ENCODE measurements around the gene TRIM69. TPM values are rescaled to one million over a fixed set of nuclear protein-coding genes. Genes with fewer than 3 reads are reported as not detected.

TRIM69 gene
- total and polyA plus RNA-seq, 2 donors (not counting 1 experiment from before 2014, with no cell fraction given) = 12.9 to 30.8 TPM

DNA sequence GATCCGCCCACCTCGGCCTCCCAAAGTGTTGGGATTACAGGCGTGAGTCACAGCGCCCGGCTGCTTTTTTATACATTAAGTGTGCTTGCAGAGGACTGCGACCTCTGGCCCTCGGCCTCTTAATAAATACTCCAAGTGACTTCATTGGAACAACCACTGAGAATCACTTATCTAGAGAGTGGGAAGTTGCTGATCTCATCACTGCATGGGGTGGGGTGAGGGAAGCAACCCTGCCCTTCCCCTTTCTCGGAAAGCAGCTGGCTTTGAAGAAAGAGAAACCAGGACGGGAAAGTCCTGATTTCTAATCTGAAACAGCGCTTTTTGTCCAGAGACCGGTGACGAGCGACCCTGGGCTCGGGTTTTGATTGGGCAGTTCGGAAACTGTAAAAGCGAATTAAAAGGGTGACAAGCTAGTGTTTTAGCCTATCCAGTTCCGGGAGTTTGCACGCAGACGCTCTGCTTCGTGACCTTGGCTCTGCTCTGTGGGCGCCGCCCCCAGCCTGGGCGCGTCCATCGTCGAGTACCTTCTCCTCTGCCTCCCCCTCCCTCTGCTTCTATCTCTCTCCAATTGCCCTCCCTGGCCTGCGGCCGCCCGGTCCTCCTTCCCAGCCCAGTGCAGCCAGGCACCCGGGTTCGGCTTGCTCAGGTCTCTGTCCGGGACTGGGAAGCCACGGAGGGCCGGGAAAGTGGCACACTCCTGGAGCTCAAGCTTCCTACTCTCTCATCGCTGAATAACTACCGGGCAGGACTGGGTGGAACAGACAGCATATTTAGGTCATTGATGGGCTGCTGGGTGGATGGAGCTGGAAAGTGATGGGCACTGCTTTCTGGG is 7.5 kb upstream of the TRIM69 start:
- H3K27ac ChIP-seq (ENCODE audit: low read length in 2 of 2) = peak overlapping the region; percentile 94 to 95
- peak; percentile 98 for DNase-seq
- Mint-ChIP-seq H3K27me3 (no peaks in the 10 kb centered on the region), H3K4me1 (peaks cover 74% of the 10 kb centered on the region), H3K27ac (peak overlapping the region; percentile 99), H3K9me3 (ENCODE audit: insufficient read depth) (no peaks in the 10 kb centered on the region), H3K4me3 (peak overlapping the region; percentile 99)
- no peaks in the 10 kb centered on the region for H3K9me3 ChIP-seq (ENCODE audit: control extremely low read depth in 1 of 3, control insufficient read depth in 2 of 3, insufficient read depth in 1 of 3, low read length in 2 of 3)
- intact Hi-C loops (cut with micrococcal nuclease) = loop anchor here (1.0 to 5.0 kb wide), 6 partner anchors 10 to 469 kb away; partner anchors contain the start of genes CTDSPL2, EIF3J, GOLM2 and SPG11
- H3K27me3 ChIP-seq (replicated peaks in 1 of 4; ENCODE audit: control extremely low read depth in 1 of 4, control insufficient read depth in 3 of 4, insufficient read depth in 4 of 4, low read length in 3 of 4) = no peaks in the 10 kb centered on the region
- H4K20me1 ChIP-seq (ENCODE audit: control insufficient read depth, insufficient read depth, low read length, poor library complexity, severe bottlenecking) = no peaks in the 10 kb centered on the region
- peak overlapping the region; percentile 85 for H2AFZ ChIP-seq (ENCODE audit: insufficient read depth, low read depth, low read length, poor library complexity, severe bottlenecking)
- H3K36me3 ChIP-seq (replicated peaks in 1 of 2; ENCODE audit: control extremely low read depth in 1 of 2, control insufficient read depth in 1 of 2, extremely low read depth in 1 of 2, insufficient read depth in 2 of 2, low read length in 1 of 2) = peaks cover 0 to 7% of the 10 kb centered on the region in 2 experiments
- ChIA-PET CTCF (interaction anchor here (0.5 to 18.0 kb wide), 7 partner anchors 8 to 151 kb away, joined by 3 to 529 read pairs (median 6); partner anchors contain the start of genes B2M, PATL2, SPG11 and TRIM69), POLR2A (interaction anchor here (0.6 to 34.6 kb wide), 11 partner anchors 8 to 192 kb away, joined by 3 to 819 read pairs (median 6); partner anchors contain the start of genes B2M, EIF3J, PATL2 and SPG11)
- peaks cover 61 to 70% of the 10 kb centered on the region in 2 donors for H3K4me1 ChIP-seq (ENCODE audit: control insufficient read depth in 2 of 2, insufficient read depth in 2 of 2, low read length in 2 of 2)
- WGBS (ENCODE audit: insufficient coverage) = 3% methylated on average over 24 of the region's 36 CpGs
- no peak for TF ChIP-seq EZH2 (IDR thresholded peaks at IDR 0.05; ENCODE audit: borderline replicate concordance, insufficient read depth, low read depth, low read length, poor library complexity, severe bottlenecking)
- TF ChIP-seq, protein P1, sequence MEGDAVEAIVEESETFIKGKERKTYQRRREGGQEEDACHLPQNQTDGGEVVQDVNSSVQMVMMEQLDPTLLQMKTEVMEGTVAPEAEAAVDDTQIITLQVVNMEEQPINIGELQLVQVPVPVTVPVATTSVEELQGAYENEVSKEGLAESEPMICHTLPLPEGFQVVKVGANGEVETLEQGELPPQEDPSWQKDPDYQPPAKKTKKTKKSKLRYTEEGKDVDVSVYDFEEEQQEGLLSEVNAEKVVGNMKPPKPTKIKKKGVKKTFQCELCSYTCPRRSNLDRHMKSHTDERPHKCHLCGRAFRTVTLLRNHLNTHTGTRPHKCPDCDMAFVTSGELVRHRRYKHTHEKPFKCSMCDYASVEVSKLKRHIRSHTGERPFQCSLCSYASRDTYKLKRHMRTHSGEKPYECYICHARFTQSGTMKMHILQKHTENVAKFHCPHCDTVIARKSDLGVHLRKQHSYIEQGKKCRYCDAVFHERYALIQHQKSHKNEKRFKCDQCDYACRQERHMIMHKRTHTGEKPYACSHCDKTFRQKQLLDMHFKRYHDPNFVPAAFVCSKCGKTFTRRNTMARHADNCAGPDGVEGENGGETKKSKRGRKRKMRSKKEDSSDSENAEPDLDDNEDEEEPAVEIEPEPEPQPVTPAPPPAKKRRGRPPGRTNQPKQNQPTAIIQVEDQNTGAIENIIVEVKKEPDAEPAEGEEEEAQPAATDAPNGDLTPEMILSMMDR (IDR thresholded peaks at IDR 0.05) = no peak
- peak overlapping the region; percentile 62 to 94 (median 88) for H3K4me3 ChIP-seq (ENCODE audit: control extremely low read depth in 1 of 5, extremely low read depth in 1 of 5, insufficient read depth in 1 of 5, low read depth in 2 of 5, low read length in 4 of 5)
- H3K79me2 ChIP-seq (ENCODE audit: control insufficient read depth, insufficient read depth, low read length) = peaks cover 88% of the 10 kb centered on the region
- H3K4me2 ChIP-seq (replicated peaks; ENCODE audit: low read depth, low read length, poor library complexity, severe bottlenecking) = peak overlapping the region; percentile 81
- peak; percentile 77 for ATAC-seq (ENCODE audit: low read depth)
- H3K9ac ChIP-seq (ENCODE audit: low read length) = peak overlapping the region; percentile 94
